Endothelial cell of umbilical vein (primary cell): ENCODE results near the gene COBLL1. TPM values are rescaled to one million over a fixed set of nuclear protein-coding genes. Genes with fewer than 3 reads are reported as not detected.
"Not testable (repeated sequence)": the region's sequence is repeated elsewhere in the genome, so short reads cannot be mapped to it uniquely, and the experiment has no call there.

Experiments used
- BruUV-seq: library from RNA; stranded (reverse); fragments of 400-500 nt; replicated peaks from 2 replicates; lab custom pipeline; 2021; lab: Mats Ljungman, UMichigan
- CTCF ChIA-PET: fragments of 300-600, 350-600 bp; sonication (Branson Sonifier 250); formaldehyde crosslinking; loops from one replicate; lab custom pipeline; 2021; ENCODE audit warnings: antibody characterized with exemption, inconsistent platforms; lab: Charles Lee
- POLR2A ChIA-PET: fragments of 300-600, 350-600 bp; sonication (Branson Sonifier 250); formaldehyde crosslinking; loops from one replicate; lab custom pipeline; 2021; ENCODE audit warnings: antibody characterized with exemption, inconsistent platforms; lab: Charles Lee
- DNase-seq: peaks from one replicate; pipeline ENCODE4 v3.0.0-alpha.2; 2011; ENCODE audit warnings: low read depth, low spot score
- FAIRE-seq: peaks from 2 replicates; lab custom pipeline; 2011; peaks lifted over from hg19 to GRCh38; lab: Jason Lieb, UNC
- H2AFZ ChIP-seq: 2 replicates; pipeline ENCODE4 v1.6.0; 2012; ENCODE audit warnings: low read depth, low read length, control low read depth, inconsistent platforms
- H3K27ac ChIP-seq: 2 replicates; pipeline ENCODE4 v1.5.1; 2011; ENCODE audit warnings: low read depth, mild to moderate bottlenecking, control low read depth, low read length, moderate library complexity; ENCODE audit not compliant: insufficient read depth
- H3K27me3 ChIP-seq, 2 experiments: 2 replicates each; pipeline versions ENCODE4 v1.6.0 to v1.6.1; 2011; ENCODE audit warnings: low read length in 2 of 2, mixed read lengths in 1 of 2; ENCODE audit not compliant: control insufficient read depth in 2 of 2, insufficient read depth in 2 of 2
- H3K36me3 ChIP-seq, 2 experiments: 2 replicates in 1 of 2; 3 replicates in 1 of 2; pipeline ENCODE4 v1.5.1; 2011; ENCODE audit warnings: low read length in 2 of 2, mild to moderate bottlenecking in 1 of 2, moderate library complexity in 1 of 2; ENCODE audit not compliant: control insufficient read depth in 2 of 2, insufficient read depth in 2 of 2; ENCODE audit errors: extremely low read depth in 1 of 2
- H3K4me1 ChIP-seq: 3 replicates; pipeline ENCODE4 v1.5.1; 2011; ENCODE audit warnings: mild to moderate bottlenecking, low read length; ENCODE audit not compliant: control insufficient read depth, insufficient read depth; ENCODE audit errors: extremely low read depth
- H3K4me2 ChIP-seq: 2 replicates; pipeline ENCODE4 v1.6.1; 2011; ENCODE audit warnings: low read length, control low read depth, mixed read lengths; ENCODE audit not compliant: insufficient read depth
- H3K4me3 ChIP-seq, 3 experiments: fragments of 200-600 bp in 1 of 3; sonication (generic), shearing (Covaris generic) in 1 of 3; replicated peaks in 1 of 3; 2 replicates each; pipeline ENCODE4 v1.5.1; 2011 to 2016; ENCODE audit warnings: control low read depth in 3 of 3, low read length in 3 of 3, mild to moderate bottlenecking in 2 of 3, inconsistent platforms in 1 of 3, low read depth in 1 of 3, moderate library complexity in 1 of 3; ENCODE audit not compliant: insufficient read depth in 1 of 3
- H3K79me2 ChIP-seq: 2 replicates; pipeline ENCODE4 v1.6.0; 2012; ENCODE audit warnings: low read length, inconsistent platforms; ENCODE audit not compliant: control insufficient read depth, insufficient read depth
- H3K9ac ChIP-seq: replicated peaks from 2 replicates; pipeline ENCODE3; 2011; ENCODE audit warnings: low read length, control low read depth; ENCODE audit not compliant: insufficient read depth; ENCODE audit errors: extremely low read depth
- H3K9me1 ChIP-seq: replicated peaks from 3 replicates; pipeline ENCODE4 v1.6.0; 2011; ENCODE audit warnings: mild to moderate bottlenecking, low read length; ENCODE audit not compliant: control insufficient read depth, insufficient read depth; ENCODE audit errors: extremely low read depth
- H3K9me3 ChIP-seq: replicated peaks from 2 replicates; pipeline ENCODE4 v1.5.1; 2012; ENCODE audit warnings: low read length, inconsistent platforms; ENCODE audit not compliant: control insufficient read depth, insufficient read depth
- H4K20me1 ChIP-seq: replicated peaks from 2 replicates; pipeline ENCODE3; 2011; ENCODE audit warnings: mild to moderate bottlenecking, low read length; ENCODE audit not compliant: control insufficient read depth, insufficient read depth; ENCODE audit errors: extremely low read depth
- EZH2 ChIP-seq: IDR thresholded peaks from 2 replicates; pipeline ENCODE4 v1.6.1; 2012; ENCODE audit warnings: borderline replicate concordance, low read depth, mild to moderate bottlenecking, moderate library complexity, low read length, inconsistent platforms; ENCODE audit not compliant: severe bottlenecking
- FOS ChIP-seq: IDR thresholded peaks from 2 replicates; pipeline ENCODE4 v1.6.1; 2011; ENCODE audit warnings: mild to moderate bottlenecking, low read length, moderate library complexity, borderline replicate concordance; ENCODE audit not compliant: insufficient read depth
- GATA2 ChIP-seq: IDR thresholded peaks from 2 replicates; pipeline ENCODE4 v1.7.0; 2011; ENCODE audit warnings: low read depth, mild to moderate bottlenecking, moderate library complexity, mixed read lengths, low read length; ENCODE audit not compliant: insufficient read length, insufficient read depth
- JUN ChIP-seq: IDR thresholded peaks from 2 replicates; pipeline ENCODE4 v1.6.1; 2011; ENCODE audit warnings: borderline replicate concordance, low read depth; ENCODE audit not compliant: insufficient read length, insufficient read depth
- MYC ChIP-seq: IDR thresholded peaks from one replicate; pipeline ENCODE4 v1.6.1; 2011; ENCODE audit warnings: mild to moderate bottlenecking, low read depth, low read length
- POLR2A ChIP-seq: IDR thresholded peaks from 2 replicates; pipeline ENCODE4 v1.6.1; 2012; ENCODE audit warnings: low read depth, mild to moderate bottlenecking, control low read depth, low read length
- POLR2AphosphoS5 ChIP-seq: IDR thresholded peaks from 2 replicates; pipeline ENCODE4 v1.6.1; 2012; ENCODE audit warnings: low read depth, mild to moderate bottlenecking, control low read depth, low read length, moderate library complexity; ENCODE audit not compliant: insufficient read depth
- dilution Hi-C: fragments of 300-500 bp; cut with MboI; formaldehyde crosslinking; loops from one replicate; pipeline ENCODE4 v1.15.0; 2019; ENCODE audit warnings: low sequenced_read_pairs; ENCODE audit not compliant: extremely low pct_ligation_motif_present
- intact Hi-C: fragments of 100-400 bp; cut with micrococcal nuclease; formaldehyde crosslinking; loops from one replicate; pipeline ENCODE4 v1.10.0; 2022
- polyA plus RNA-seq, 4 experiments: library from polyadenylated mRNA; depleted of rRNA in 3 of 4; stranded (reverse) in 3 of 4; unstranded in 1 of 4; fragments of >200 nt; gene quantifications; 2 replicates each; pipeline versions ENCODE4 v1.2.1 to v1.2.3, GENCODE V29; 2011 to 2012; ENCODE audit warnings: missing spikeins in 1 of 4
- total RNA-seq: library from RNA; stranded (reverse); gene quantifications from 2 replicates; pipeline ENCODE4 v1.2.3, GENCODE V29; 2021
- TF ChIP-seq, protein P1 (sequence below), 2 donors: IDR thresholded peaks; 1 replicate in 1 of 2; 2 replicates in 1 of 2; pipeline ENCODE4 v1.5.1; 2011; ENCODE audit warnings: low read length in 2 of 2, mild to moderate bottlenecking in 2 of 2, moderate library complexity in 2 of 2, control low read depth in 1 of 2, inconsistent platforms in 1 of 2, low read depth in 1 of 2; ENCODE audit not compliant: insufficient read depth in 1 of 2; ENCODE audit errors: extremely low read depth in 1 of 2
- TF ChIP-seq, protein P2 (sequence below): IDR thresholded peaks from 2 replicates; pipeline ENCODE4 v1.6.1; 2011; ENCODE audit not compliant: insufficient read depth, insufficient read length

The COBLL1 gene
- total and polyA plus RNA-seq, 2 donors (not counting 3 experiments of a cell fraction or from before 2014, with no cell fraction given), result 9.1 to 38.4 TPM

DNA sequence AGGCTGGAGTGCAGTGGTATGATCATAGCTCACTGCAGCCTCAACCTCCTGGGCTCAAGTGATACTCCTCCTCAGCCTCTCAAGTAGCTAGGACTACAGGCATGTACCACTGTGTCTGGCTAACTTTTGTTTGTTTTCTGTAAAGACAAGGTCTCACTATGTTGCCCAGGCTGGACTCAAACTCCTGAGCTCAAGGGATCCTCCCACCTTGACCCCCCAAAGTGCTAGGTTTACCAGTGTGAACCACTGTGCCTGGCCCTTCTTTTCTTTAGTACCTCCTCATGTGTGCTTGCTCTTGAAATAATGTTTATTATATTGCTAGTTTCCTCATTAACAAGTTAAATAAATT lies 19.0 kb upstream of the COBLL1 start:
- FAIRE-seq, result no peak
- DNase-seq, result no peak
- BruUV-seq, result no TSS peak
- H3K27me3 ChIP-seq, result no peaks in the 10 kb centered on the region
- TF ChIP-seq, protein P1, sequence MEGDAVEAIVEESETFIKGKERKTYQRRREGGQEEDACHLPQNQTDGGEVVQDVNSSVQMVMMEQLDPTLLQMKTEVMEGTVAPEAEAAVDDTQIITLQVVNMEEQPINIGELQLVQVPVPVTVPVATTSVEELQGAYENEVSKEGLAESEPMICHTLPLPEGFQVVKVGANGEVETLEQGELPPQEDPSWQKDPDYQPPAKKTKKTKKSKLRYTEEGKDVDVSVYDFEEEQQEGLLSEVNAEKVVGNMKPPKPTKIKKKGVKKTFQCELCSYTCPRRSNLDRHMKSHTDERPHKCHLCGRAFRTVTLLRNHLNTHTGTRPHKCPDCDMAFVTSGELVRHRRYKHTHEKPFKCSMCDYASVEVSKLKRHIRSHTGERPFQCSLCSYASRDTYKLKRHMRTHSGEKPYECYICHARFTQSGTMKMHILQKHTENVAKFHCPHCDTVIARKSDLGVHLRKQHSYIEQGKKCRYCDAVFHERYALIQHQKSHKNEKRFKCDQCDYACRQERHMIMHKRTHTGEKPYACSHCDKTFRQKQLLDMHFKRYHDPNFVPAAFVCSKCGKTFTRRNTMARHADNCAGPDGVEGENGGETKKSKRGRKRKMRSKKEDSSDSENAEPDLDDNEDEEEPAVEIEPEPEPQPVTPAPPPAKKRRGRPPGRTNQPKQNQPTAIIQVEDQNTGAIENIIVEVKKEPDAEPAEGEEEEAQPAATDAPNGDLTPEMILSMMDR (IDR thresholded peaks at IDR 0.05; ENCODE audit: extremely low read depth in 1 of 2, insufficient read depth in 1 of 2, low read depth in 1 of 2, low read length in 2 of 2), result no peak
- no peak for TF ChIP-seq EZH2
- TF ChIP-seq MYC, result no peak
- TF ChIP-seq JUN, result no peak
- TF ChIP-seq FOS, result no peak
- no peak for TF ChIP-seq GATA2
- TF ChIP-seq POLR2AphosphoS5, result no peak
- TF ChIP-seq, protein P2, sequence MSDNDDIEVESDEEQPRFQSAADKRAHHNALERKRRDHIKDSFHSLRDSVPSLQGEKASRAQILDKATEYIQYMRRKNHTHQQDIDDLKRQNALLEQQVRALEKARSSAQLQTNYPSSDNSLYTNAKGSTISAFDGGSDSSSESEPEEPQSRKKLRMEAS, result no peak
- no peak for TF ChIP-seq POLR2A
- no peaks in the 10 kb centered on the region for H4K20me1 ChIP-seq
- dilution Hi-C loops, result no loop called here
- no peak overlapping the region for H3K9ac ChIP-seq
- no peaks in the 10 kb centered on the region for H3K9me1 ChIP-seq
- H3K4me2 ChIP-seq, result no peak overlapping the region
- intact Hi-C loops, result no loop called here
- CTCF ChIA-PET, result interaction anchor here (0.8 to 2.7 kb wide), 6 partner anchors 13 to 132 kb away, joined by 3 to 9 read pairs (median 5); partner anchors contain the start of gene COBLL1
- H2AFZ ChIP-seq, result no peak overlapping the region
- no peak overlapping the region for H3K27ac ChIP-seq
- POLR2A ChIA-PET, result no interaction called here
- no peak overlapping the region for H3K4me3 ChIP-seq
- H3K36me3 ChIP-seq, result no peaks in the 10 kb centered on the region
- no peaks in the 10 kb centered on the region for H3K4me1 ChIP-seq
- H3K9me3 ChIP-seq, result no peaks in the 10 kb centered on the region
- no peaks in the 10 kb centered on the region for H3K79me2 ChIP-seq

DNA sequence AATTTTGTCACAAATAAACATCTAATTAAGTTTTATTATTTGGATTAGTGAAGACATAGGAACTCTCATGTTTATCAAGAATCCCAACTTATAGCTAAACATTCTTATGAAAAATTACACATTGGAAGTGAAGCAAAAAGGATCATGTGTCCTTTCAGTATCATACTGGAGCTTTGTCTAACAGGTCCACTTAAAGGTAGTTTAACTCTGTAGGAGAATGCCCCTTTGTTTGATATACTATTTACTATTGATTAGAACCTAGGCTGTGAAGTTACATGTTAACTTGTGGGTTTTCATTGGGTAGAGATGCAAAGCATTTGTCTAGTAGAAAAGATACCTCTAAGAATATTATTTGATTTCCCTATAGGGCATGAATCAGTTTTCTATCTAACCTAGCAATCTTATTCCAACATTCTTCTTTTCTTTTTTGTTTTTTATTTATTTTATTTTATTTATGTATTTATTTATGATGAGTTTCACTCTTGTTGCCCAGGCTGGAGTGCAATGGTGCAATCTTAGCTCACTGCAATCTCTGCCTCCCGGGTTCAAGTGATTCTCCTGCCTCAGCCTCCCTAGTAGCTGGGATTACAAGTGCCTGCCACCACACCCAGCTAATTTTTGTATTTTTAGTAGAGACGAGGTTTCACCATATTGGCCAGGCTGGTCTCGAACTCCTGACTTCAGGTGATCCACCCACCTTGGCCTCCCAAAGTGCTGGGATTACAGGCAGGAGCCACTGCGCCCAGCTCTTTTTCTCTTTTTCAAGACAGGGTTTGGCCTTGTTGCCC lies 18.5 kb upstream of the COBLL1 start:
- H3K79me2 ChIP-seq, H3K4me2 ChIP-seq, BruUV-seq, H3K27ac ChIP-seq, H2AFZ ChIP-seq, H3K9ac ChIP-seq, H3K4me1 ChIP-seq, H4K20me1 ChIP-seq, H3K9me3 ChIP-seq, H3K36me3 ChIP-seq, H3K27me3 ChIP-seq, intact Hi-C loops, H3K9me1 ChIP-seq, POLR2A ChIA-PET, dilution Hi-C loops, DNase-seq, H3K4me3 ChIP-seq, FAIRE-seq: not testable (repeated sequence)
- CTCF ChIA-PET, result interaction anchor here (0.8 to 2.7 kb wide), 6 partner anchors 12 to 122 kb away, joined by 3 to 9 read pairs (median 6); partner anchors contain the start of gene COBLL1
